WTC11 (cell line): ENCODE results near the gene HMGCS2. TPM values are rescaled to one million over a fixed set of nuclear protein-coding genes. Genes with fewer than 3 reads are reported as not detected.

ENCODE experiments used
- ATAC-seq: fragments of 200-7000 bp; cut with Tn5 transposase; 2 replicates; pipeline ENCODE4 v1.10.0; 2021; ENCODE audit warnings: mild to moderate bottlenecking, moderate library complexity
- CTCF ChIA-PET: fragments of 300-600 bp; sonication (Branson Sonifier 250); formaldehyde crosslinking; loops from one replicate; lab custom pipeline; 2021; ENCODE audit warnings: antibody characterized with exemption; lab: Charles Lee
- POLR2A ChIA-PET: fragments of 350-600 bp; sonication (Branson Sonifier 250); formaldehyde crosslinking; loops from one replicate; lab custom pipeline; 2021; ENCODE audit warnings: antibody characterized with exemption; lab: Charles Lee
- DNase-seq: peaks from one replicate; pipeline ENCODE4 v3.0.0; 2021; ENCODE audit warnings: low spot score
- H3K27ac Mint-ChIP-seq: 2 replicates; pipeline ENCODE4 v1.8.0; 2021; ENCODE audit warnings: mixed read lengths
- H3K27me3 Mint-ChIP-seq: 2 replicates; pipeline ENCODE4 v1.8.0; 2021; ENCODE audit warnings: low read depth, mild to moderate bottlenecking, moderate library complexity, mixed read lengths
- H3K36me3 Mint-ChIP-seq: 2 replicates; pipeline ENCODE4 v1.8.0; 2021; ENCODE audit warnings: mixed read lengths
- H3K4me1 Mint-ChIP-seq: 2 replicates; pipeline ENCODE4 v1.8.0; 2022; ENCODE audit warnings: mixed read lengths
- H3K4me3 Mint-ChIP-seq: 2 replicates; pipeline ENCODE4 v1.8.0; 2021; ENCODE audit warnings: mild to moderate bottlenecking, moderate library complexity, mixed read lengths
- H3K9me3 Mint-ChIP-seq: 2 replicates; pipeline ENCODE4 v1.8.0; 2021; ENCODE audit warnings: mixed read lengths
- AR ChIP-seq: fragments of 250-450 bp; sonication (Bioruptor Pico); IDR thresholded peaks from 2 replicates; pipeline ENCODE4 v1.9.0; 2021; ENCODE audit warnings: mild to moderate bottlenecking
- ARID4B ChIP-seq: sonication (generic); formaldehyde crosslinking; IDR thresholded peaks from 2 replicates; pipeline ENCODE4 v1.8.0; 2023; ENCODE audit warnings: missing genetic modification reagents, mild to moderate bottlenecking, borderline replicate concordance
- CDX4 ChIP-seq: fragments of 250-450 bp; sonication (Bioruptor Pico); IDR thresholded peaks from 2 replicates; pipeline ENCODE4 v1.9.0; 2021; ENCODE audit warnings: moderate library complexity, mild to moderate bottlenecking, inconsistent platforms, borderline replicate concordance
- CREB1 ChIP-seq: sonication (generic); formaldehyde crosslinking; IDR thresholded peaks from 2 replicates; pipeline ENCODE4 v1.8.0; 2023; ENCODE audit warnings: mild to moderate bottlenecking, missing genetic modification reagents
- FOXJ3 ChIP-seq: sonication (generic); formaldehyde crosslinking; IDR thresholded peaks from 2 replicates; pipeline ENCODE4 v1.9.0; 2021; ENCODE audit warnings: missing genetic modification reagents, mild to moderate bottlenecking, borderline replicate concordance
- PREB ChIP-seq: sonication (generic); formaldehyde crosslinking; IDR thresholded peaks from 2 replicates; pipeline ENCODE4 v1.8.1; 2022; ENCODE audit warnings: mild to moderate bottlenecking, missing genetic modification reagents, moderate library complexity, borderline replicate concordance
- SOX15 ChIP-seq: fragments of 250-450 bp; sonication (Bioruptor Pico); IDR thresholded peaks from 2 replicates; pipeline ENCODE4 v1.9.0; 2021; ENCODE audit warnings: mild to moderate bottlenecking
- TEAD1 ChIP-seq: sonication (generic); formaldehyde crosslinking; IDR thresholded peaks from 2 replicates; pipeline ENCODE4 v1.8.0; 2022; ENCODE audit warnings: mild to moderate bottlenecking, missing genetic modification reagents
- TEAD4 ChIP-seq: sonication (generic); formaldehyde crosslinking; IDR thresholded peaks from 2 replicates; pipeline ENCODE4 v1.8.0; 2022; ENCODE audit warnings: mild to moderate bottlenecking, missing genetic modification reagents
- ZMAT4 ChIP-seq: fragments of 250-450 bp; sonication (Bioruptor Pico); IDR thresholded peaks from 2 replicates; pipeline ENCODE4 v1.9.0; 2021; ENCODE audit warnings: mild to moderate bottlenecking
- ZNF232 ChIP-seq: sonication (generic); formaldehyde crosslinking; IDR thresholded peaks from 2 replicates; pipeline ENCODE4 v1.8.0; 2022; ENCODE audit warnings: mild to moderate bottlenecking, missing genetic modification reagents
- ZNF281 ChIP-seq: sonication (generic); formaldehyde crosslinking; IDR thresholded peaks from 2 replicates; pipeline ENCODE4 v1.8.0; 2023; ENCODE audit warnings: mild to moderate bottlenecking, missing genetic modification reagents
- ZNF317 ChIP-seq: sonication (generic); formaldehyde crosslinking; IDR thresholded peaks from 2 replicates; pipeline ENCODE4 v1.8.1; 2023; ENCODE audit warnings: low read depth, mild to moderate bottlenecking, moderate library complexity, missing genetic modification reagents, borderline replicate concordance
- total RNA-seq: library from RNA; stranded (reverse); gene quantifications from 3 replicates; pipeline ENCODE4 v1.2.3, GENCODE V29; 2021

The HMGCS2 gene
- total RNA-seq, 1 experiment from 2014 or later = 0.24 TPM

- TF ChIP-seq ARID4B (CRISPR knock-in tag) = no peak
- no peak for TF ChIP-seq ZNF232 (CRISPR knock-in tag)
- TF ChIP-seq ZNF317 (CRISPR knock-in tag) = no peak
Observed at GRCh38 chr1:119762409-119762808, 6.3 kb downstream of the HMGCS2 start (continued).

GRCh38 chr1:119758584-119758983 lies 10.1 kb downstream of the HMGCS2 start:
- ATAC-seq (no peak), DNase-seq (no peak)
- CTCF ChIA-PET = interaction anchor here (1.2 to 1.4 kb wide), 2 partner anchors 15 to 82 kb away, joined by 6 to 7 read pairs; no protein-coding TSS in a partner anchor
- Mint-ChIP-seq H3K36me3 (no peaks in the 10 kb centered on the region), H3K4me3 (no peak overlapping the region), H3K4me1 (peaks cover 7% of the 10 kb centered on the region), H3K27ac (no peak overlapping the region), H3K27me3 (no peaks in the 10 kb centered on the region), H3K9me3 (no peaks in the 10 kb centered on the region)
- TF ChIP-seq CDX4 (CRISPR knock-in tag) = no peak
- TF ChIP-seq ZNF281 = no peak
- no peak for TF ChIP-seq ZMAT4 (CRISPR knock-in tag)
- no peak for TF ChIP-seq FOXJ3 (CRISPR knock-in tag)
- no peak for TF ChIP-seq PREB
- no peak for TF ChIP-seq TEAD1 (CRISPR knock-in tag)
- TF ChIP-seq AR (CRISPR knock-in tag) = no peak
- TF ChIP-seq TEAD4 (CRISPR knock-in tag) = no peak
- TF ChIP-seq SOX15 (CRISPR knock-in tag) = no peak
- TF ChIP-seq CREB1 (CRISPR knock-in tag) = no peak
- POLR2A ChIA-PET = no interaction called here
